ENCODE measurements around the gene SULT2B1.

SULT2B1 gene

DNA sequence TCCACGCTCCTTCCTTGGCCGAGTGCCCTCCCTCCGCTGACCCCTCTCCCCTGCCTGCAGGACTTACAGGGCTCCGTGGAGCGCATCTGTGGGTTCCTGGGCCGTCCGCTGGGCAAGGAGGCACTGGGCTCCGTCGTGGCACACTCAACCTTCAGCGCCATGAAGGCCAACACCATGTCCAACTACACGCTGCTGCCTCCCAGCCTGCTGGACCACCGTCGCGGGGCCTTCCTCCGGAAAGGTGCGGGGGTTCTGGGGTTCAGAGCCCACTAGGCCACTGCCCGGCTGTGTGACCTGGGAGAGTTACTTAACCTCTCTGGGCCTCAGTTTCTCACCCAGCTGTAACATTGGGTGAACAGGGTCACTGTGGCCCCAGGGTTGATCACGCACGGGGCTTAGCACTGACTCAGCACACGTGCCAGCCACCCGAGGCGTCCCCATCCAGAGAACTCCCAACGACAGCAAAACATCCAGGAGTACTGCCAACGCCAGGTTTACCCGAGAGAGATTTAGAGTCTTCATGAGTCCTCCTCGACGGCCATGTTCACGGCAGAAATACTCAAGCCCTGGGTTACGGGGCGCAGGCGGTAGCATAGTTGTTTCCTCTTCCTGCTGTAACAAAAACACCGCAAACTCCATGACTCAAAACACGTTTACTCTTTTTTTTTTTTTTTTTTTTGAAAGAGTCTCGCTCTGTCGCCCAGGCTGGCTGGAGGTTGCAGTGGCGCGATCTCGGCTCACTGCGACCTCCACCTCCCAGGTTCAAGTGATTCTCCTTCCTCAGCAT, 44.9 kb downstream of the SULT2B1 start:
- TF ChIP-seq, protein P1, sequence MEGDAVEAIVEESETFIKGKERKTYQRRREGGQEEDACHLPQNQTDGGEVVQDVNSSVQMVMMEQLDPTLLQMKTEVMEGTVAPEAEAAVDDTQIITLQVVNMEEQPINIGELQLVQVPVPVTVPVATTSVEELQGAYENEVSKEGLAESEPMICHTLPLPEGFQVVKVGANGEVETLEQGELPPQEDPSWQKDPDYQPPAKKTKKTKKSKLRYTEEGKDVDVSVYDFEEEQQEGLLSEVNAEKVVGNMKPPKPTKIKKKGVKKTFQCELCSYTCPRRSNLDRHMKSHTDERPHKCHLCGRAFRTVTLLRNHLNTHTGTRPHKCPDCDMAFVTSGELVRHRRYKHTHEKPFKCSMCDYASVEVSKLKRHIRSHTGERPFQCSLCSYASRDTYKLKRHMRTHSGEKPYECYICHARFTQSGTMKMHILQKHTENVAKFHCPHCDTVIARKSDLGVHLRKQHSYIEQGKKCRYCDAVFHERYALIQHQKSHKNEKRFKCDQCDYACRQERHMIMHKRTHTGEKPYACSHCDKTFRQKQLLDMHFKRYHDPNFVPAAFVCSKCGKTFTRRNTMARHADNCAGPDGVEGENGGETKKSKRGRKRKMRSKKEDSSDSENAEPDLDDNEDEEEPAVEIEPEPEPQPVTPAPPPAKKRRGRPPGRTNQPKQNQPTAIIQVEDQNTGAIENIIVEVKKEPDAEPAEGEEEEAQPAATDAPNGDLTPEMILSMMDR (IDR thresholded peaks at IDR 0.05; ENCODE audit: extremely low read depth, missing control alignments), result no peak
- no peak for DNase-seq (ENCODE audit: low spot score)

DNA sequence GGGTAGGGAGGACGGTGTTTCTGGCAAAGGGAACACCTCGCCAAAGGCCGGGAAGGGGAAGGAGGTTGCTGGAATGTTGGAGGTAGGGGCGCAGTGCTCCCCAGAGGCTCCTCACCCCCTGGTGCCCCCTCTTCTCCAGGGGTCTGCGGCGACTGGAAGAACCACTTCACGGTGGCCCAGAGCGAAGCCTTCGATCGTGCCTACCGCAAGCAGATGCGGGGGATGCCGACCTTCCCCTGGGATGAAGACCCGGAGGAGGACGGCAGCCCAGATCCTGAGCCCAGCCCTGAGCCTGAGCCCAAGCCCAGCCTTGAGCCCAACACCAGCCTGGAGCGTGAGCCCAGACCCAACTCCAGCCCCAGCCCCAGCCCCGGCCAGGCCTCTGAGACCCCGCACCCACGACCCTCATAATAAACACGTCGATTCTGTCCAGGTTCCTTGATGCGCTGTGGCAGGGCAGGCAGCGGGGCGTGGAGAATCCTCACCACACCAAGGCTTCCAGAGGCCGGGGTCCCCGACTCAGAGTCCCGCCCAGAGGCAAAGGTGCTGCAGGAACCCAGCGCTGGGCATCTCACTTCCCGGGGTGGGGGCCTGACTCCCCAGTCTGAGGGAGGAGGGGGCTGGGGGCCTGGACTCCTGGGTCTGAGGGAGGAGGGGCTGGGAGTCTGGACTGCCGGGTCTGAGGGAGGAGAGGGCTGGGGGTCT, 47.2 kb downstream of the SULT2B1 start:
- DNase-seq (ENCODE audit: low spot score), result no peak
- TF ChIP-seq, protein P1 (IDR thresholded peaks at IDR 0.05; ENCODE audit: extremely low read depth, missing control alignments), result no peak

- TF ChIP-seq, protein P1 (IDR thresholded peaks at IDR 0.05; ENCODE audit: extremely low read depth, missing control alignments), result no peak
- DNase-seq (ENCODE audit: low spot score), result no peak
These were observed 48.9 kb downstream of the SULT2B1 start for GRCh38 chr19:48600679-48601417.

GRCh38 chr19:48603001-48603400, 51.0 kb downstream of the SULT2B1 start:
- TF ChIP-seq, protein P1 (IDR thresholded peaks at IDR 0.05; ENCODE audit: extremely low read depth, missing control alignments), result no peak
- no peak for DNase-seq (ENCODE audit: low spot score)

DNA sequence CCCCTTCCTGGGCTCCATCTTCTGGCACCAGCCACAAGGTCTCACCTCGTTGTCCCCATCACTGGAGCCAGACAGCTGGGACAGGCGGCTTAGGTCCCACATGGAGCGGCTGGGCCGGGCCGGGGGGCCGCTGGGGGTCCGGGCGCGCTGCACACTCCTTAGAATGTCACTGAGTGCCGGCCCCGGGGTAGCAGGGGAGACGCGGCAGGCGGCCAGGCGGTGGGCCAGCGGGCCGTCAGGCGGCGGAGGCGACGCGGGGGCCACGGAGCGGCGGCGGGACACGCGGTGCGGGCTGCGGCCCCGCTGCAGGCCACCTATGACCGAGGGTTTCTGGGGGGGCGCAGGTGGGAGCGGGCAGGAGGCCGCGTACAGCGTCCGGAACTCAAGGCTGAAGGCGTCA, 51.5 kb downstream of the SULT2B1 start:
- DNase-seq (ENCODE audit: low spot score), result no peak
- TF ChIP-seq, protein P1 (IDR thresholded peaks at IDR 0.05; ENCODE audit: extremely low read depth, missing control alignments), result no peak

- TF ChIP-seq, protein P1 (IDR thresholded peaks at IDR 0.05; ENCODE audit: extremely low read depth, missing control alignments), result no peak
- DNase-seq (ENCODE audit: low spot score), result no peak
These were observed 51.9 kb downstream of the SULT2B1 start for GRCh38 chr19:48603850-48604249.

Data from GM20000 (cell line).